ENCODE measurements around the gene CCDC188. TPM values are rescaled to one million over a fixed set of nuclear protein-coding genes. Genes with fewer than 3 reads are reported as not detected.

CCDC188 gene
- total RNA-seq (2014; rRNA removed; shearing (Covaris generic)), result not detected in 2 replicates

GRCh38 chr22:20150381-20151275, at the start of gene CCDC188:
Gene CCDC188, minus strand, starts transcription at chr22:20151055. Its CDS starts 69 bp downstream, at chr22:20150986.
- in situ Hi-C loops (cut with HindIII; ENCODE audit: low sequenced_read_pairs), result no loop called here

GRCh38 chr22:20199906-20200305, 49.1 kb upstream of the CCDC188 start:
- in situ Hi-C loops (cut with HindIII; ENCODE audit: low sequenced_read_pairs), result no loop called here
- DNase-seq (ENCODE audit: low spot score), result no peak

More at GRCh38 chr22:20150381-20151275, at the start of gene CCDC188:
- no peak for DNase-seq (ENCODE audit: low spot score)

- DNase-seq (ENCODE audit: low spot score), result no peak
- in situ Hi-C loops (cut with HindIII; ENCODE audit: low sequenced_read_pairs), result no loop called here
Observed at GRCh38 chr22:20199413-20199842, 48.6 kb upstream of the CCDC188 start.

GRCh38 chr22:20198557-20199319, 47.9 kb upstream of the CCDC188 start:
- in situ Hi-C loops (cut with HindIII; ENCODE audit: low sequenced_read_pairs), result no loop called here
- no peak for DNase-seq (ENCODE audit: low spot score)

GRCh38 chr22:20197407-20198030, 46.7 kb upstream of the CCDC188 start:
- DNase-seq (ENCODE audit: low spot score), result no peak
- in situ Hi-C loops (cut with HindIII; ENCODE audit: low sequenced_read_pairs), result no loop called here

GRCh38 chr22:20196094-20196842, 45.4 kb upstream of the CCDC188 start:
- in situ Hi-C loops (cut with HindIII; ENCODE audit: low sequenced_read_pairs), result no loop called here
- no peak for DNase-seq (ENCODE audit: low spot score)

GRCh38 chr22:20194681-20195593, 44.1 kb upstream of the CCDC188 start:
- in situ Hi-C loops (cut with HindIII; ENCODE audit: low sequenced_read_pairs), result no loop called here
- DNase-seq (ENCODE audit: low spot score), result no peak

GRCh38 chr22:20193761-20194494, 43.1 kb upstream of the CCDC188 start:
- no peak for DNase-seq (ENCODE audit: low spot score)
- in situ Hi-C loops (cut with HindIII; ENCODE audit: low sequenced_read_pairs), result no loop called here

- DNase-seq (ENCODE audit: low spot score), result no peak
- in situ Hi-C loops (cut with HindIII; ENCODE audit: low sequenced_read_pairs), result no loop called here
Observed at GRCh38 chr22:20192972-20193760, 42.3 kb upstream of the CCDC188 start.

GRCh38 chr22:20192293-20192971, 41.6 kb upstream of the CCDC188 start:
- no peak for DNase-seq (ENCODE audit: low spot score)
- in situ Hi-C loops (cut with HindIII; ENCODE audit: low sequenced_read_pairs), result no loop called here

GRCh38 chr22:20191803-20192202, 40.9 kb upstream of the CCDC188 start:
- in situ Hi-C loops (cut with HindIII; ENCODE audit: low sequenced_read_pairs), result no loop called here
- no peak for DNase-seq (ENCODE audit: low spot score)

GRCh38 chr22:20191000-20191515, 40.2 kb upstream of the CCDC188 start:
- in situ Hi-C loops (cut with HindIII; ENCODE audit: low sequenced_read_pairs), result no loop called here
- peak; percentile 80 for DNase-seq (ENCODE audit: low spot score)

GRCh38 chr22:20188567-20188877, 37.7 kb upstream of the CCDC188 start:
- in situ Hi-C loops (cut with HindIII; ENCODE audit: low sequenced_read_pairs), result no loop called here
- DNase-seq (ENCODE audit: low spot score), result no peak

- in situ Hi-C loops (cut with HindIII; ENCODE audit: low sequenced_read_pairs), result no loop called here
- DNase-seq (ENCODE audit: low spot score), result no peak
Observed at GRCh38 chr22:20187777-20188566, 37.1 kb upstream of the CCDC188 start.

GRCh38 chr22:20186871-20187546, 36.2 kb upstream of the CCDC188 start:
- in situ Hi-C loops (cut with HindIII; ENCODE audit: low sequenced_read_pairs), result no loop called here
- DNase-seq (ENCODE audit: low spot score), result no peak

Measured in G401 (cell line).